Naive thymus-derived CD8-positive, alpha-beta T cell (primary cell): ENCODE results near the gene UBL5. TPM values are rescaled to one million over a fixed set of nuclear protein-coding genes. Genes with fewer than 3 reads are reported as not detected.
"Not testable (repeated sequence)": the region's sequence is repeated elsewhere in the genome, so short reads cannot be mapped to it uniquely, and the experiment has no call there.

Experiments used
- ATAC-seq, 2 donors: fragments of 150-1000 bp; cut with Tn5 transposase in 1 of 2; sonication (Bioruptor Pico), chemical (Tn5 transposase) in 1 of 2; 1 replicate in 1 of 2; 2 replicates in 1 of 2; pipeline ENCODE4 v1.10.0; 2021; ENCODE audit warnings: mild to moderate bottlenecking in 2 of 2, moderate library complexity in 2 of 2
- POLR2A ChIA-PET: fragments of 350-600 bp; sonication (Branson Sonifier 250); formaldehyde crosslinking; loops from one replicate; lab custom pipeline; 2021; ENCODE audit warnings: antibody characterized with exemption; lab: Charles Lee
- DNase-seq, 10 donors: peaks; one replicate each; pipeline versions ENCODE4 v3.0.0 to v3.0.0-alpha.2; 2020 to 2022
- H3K27ac Mint-ChIP-seq, 10 donors: one replicate each; pipeline ENCODE4 v1.8.0; 2020 to 2022; ENCODE audit warnings: mild to moderate bottlenecking in 10 of 10, mixed read lengths in 10 of 10, moderate library complexity in 4 of 10, inconsistent platforms in 1 of 10
- H3K27me3 Mint-ChIP-seq, 5 donors: one replicate each; pipeline ENCODE4 v1.8.0; 2021 to 2022; ENCODE audit warnings: mixed read lengths in 5 of 5
- H3K36me3 Mint-ChIP-seq, 3 donors: one replicate each; pipeline ENCODE4 v1.8.0; 2020 to 2022; ENCODE audit warnings: mixed read lengths in 3 of 3, mild to moderate bottlenecking in 2 of 3, inconsistent platforms in 1 of 3
- H3K4me1 Mint-ChIP-seq, 4 donors: one replicate each; pipeline ENCODE4 v1.8.0; 2021 to 2022; ENCODE audit warnings: mixed read lengths in 4 of 4
- H3K4me3 Mint-ChIP-seq, 10 donors: one replicate each; pipeline ENCODE4 v1.8.0; 2020 to 2022; ENCODE audit warnings: mild to moderate bottlenecking in 10 of 10, mixed read lengths in 10 of 10, moderate library complexity in 6 of 10, inconsistent platforms in 1 of 10
- H3K9me3 Mint-ChIP-seq, 9 donors: one replicate each; pipeline ENCODE4 v1.8.0; 2020 to 2022; ENCODE audit warnings: mixed read lengths in 9 of 9, mild to moderate bottlenecking in 3 of 9, inconsistent platforms in 1 of 9, moderate library complexity in 1 of 9
- polyA plus RNA-seq, 3 donors: library from polyadenylated mRNA; unstranded; fragments of 300-500 nt; fragmentation: Illumina TruSeq; gene quantifications; one replicate each; pipeline ENCODE4 v1.2.3, GENCODE V29; 2021
- total RNA-seq, 8 experiments: library from RNA in 2 of 8; stranded (reverse) in 2 of 8; gene quantifications; one replicate each; pipeline ENCODE4 v1.2.3 and lab custom pipeline; 2021 to 2026

Gene UBL5
- total RNA-seq, result 100 to 1,000 TPM; 222 to 232 TPM
- 100 to 1,000 TPM; 694 to 819 (median 701) TPM for polyA plus RNA-seq
- 58.1 to 91.6 (median 67.8) reads per million in 6 experiments for total RNA-seq (lab: John Stamatoyannopoulos, UW)

DNA sequence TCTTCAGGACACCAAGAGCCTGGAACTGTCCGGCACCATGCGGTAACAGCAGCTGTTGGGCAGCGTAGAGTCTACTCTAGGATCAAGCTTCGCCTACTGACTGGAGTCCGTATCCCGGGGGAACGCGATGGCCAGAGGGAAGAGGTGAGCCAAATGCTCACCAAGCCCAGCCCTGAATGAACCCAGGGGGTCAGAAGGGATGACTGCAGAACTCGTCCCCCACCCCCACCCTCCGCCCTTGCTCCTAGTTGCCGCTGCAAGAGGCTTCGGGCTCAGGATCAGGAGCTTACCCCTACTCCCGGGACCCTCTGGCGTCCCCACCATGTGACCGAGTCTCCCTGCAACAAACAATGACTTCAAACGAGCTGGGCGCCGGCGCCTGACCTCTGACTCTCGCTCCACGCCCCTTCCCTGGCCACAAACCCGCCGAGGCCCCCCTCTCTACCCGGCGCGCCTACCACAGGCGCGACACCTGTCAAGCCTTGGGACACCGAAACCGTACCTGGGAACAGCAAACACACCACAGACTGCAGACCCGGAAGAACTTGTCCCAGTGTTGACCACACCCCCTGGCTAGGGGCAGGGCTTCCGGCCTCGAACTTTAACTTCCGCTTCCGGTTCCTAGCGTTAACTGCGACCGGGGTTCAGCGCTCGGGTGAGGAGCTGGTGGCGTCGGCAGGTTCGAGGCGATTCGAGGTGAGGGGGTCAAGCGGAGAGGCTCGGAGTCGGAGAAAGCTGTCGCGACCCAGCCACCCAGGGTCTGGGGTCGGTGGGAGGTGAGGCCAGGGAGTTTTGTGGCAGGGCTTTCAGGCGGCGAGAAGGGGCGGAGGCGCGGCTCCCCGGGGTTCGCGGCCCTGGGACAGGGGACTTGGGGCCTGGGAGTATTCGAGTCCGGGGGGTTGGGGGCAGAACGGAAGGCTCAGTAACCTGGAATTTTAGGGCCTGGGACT is at the start of gene UBL5:
Gene UBL5, plus strand, starts transcription at position 630 of the 950 bp plus-strand sequence. CDS start 420 bp downstream, outside the sequence.
- Mint-ChIP-seq H3K4me3 (peak within 1 kb of the TSS; percentile 98 to 100 (median 100)), H3K27ac (peak within 1 kb of the TSS; percentile 98 to 99 (median 99)), H3K27me3 (no peaks in the 10 kb centered on the region), H3K4me1 (peaks cover 14 to 41% (median 29%) of the 10 kb centered on the region in 4 donors), H3K9me3 (no peaks in the 10 kb centered on the region), H3K36me3 (peaks cover 0 to 17% (median 6%) of the 10 kb centered on the region in 3 donors)
- POLR2A ChIA-PET, result interaction anchor here (0.6 to 3.0 kb wide), 16 partner anchors 8 to 518 kb away, joined by 3 to 23 read pairs (median 4); partner anchors contain the start of genes FBXL12, PIN1, ZNF266 and ZNF699
- ATAC-seq (peak; percentile 95 to 98), DNase-seq (peak; percentile 74 to 94 (median 86))

DNA sequence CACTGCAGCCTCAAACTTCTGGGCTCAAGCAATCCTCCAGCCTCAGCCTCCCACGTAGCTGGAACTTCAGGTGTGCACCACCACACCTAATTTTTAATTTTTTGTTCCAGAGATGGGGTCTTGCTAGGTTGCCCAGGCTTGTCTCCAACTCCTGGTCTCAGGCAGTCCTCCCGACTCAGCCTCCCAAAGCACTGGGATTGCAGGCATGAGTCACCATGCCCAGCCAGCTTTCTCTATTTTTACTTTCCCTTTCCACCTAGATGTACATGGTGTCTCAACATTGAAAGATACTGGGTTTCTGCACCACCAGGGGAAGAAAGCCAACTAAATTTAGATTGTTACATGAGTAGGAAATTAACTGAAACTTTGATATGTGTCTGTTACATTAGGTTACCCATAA is 45.4 kb upstream of the UBL5 start:
- peaks cover 7 to 33% (median 28%) of the 10 kb centered on the region in 4 donors for H3K4me1 Mint-ChIP-seq
- ATAC-seq, result no peak
- POLR2A ChIA-PET, result interaction anchor here (1.1 to 2.4 kb wide), 2 partner anchors 13 to 36 kb away, joined by 3 to 10 read pairs; partner anchors contain the start of gene ZNF846
- H3K4me3 Mint-ChIP-seq, result peak overlapping the region in 1 of 10 donors; percentile 4
- peaks cover 0 to 13% (median 3%) of the 10 kb centered on the region in 3 donors for H3K36me3 Mint-ChIP-seq
- DNase-seq, result no peak
- H3K9me3 Mint-ChIP-seq, result peaks cover 0 to 19% (median 3%) of the 10 kb centered on the region in 9 donors
- H3K27me3 Mint-ChIP-seq, result no peaks in the 10 kb centered on the region
- peak overlapping the region in 4 of 10 donors; percentile 18 to 48 (median 24) for H3K27ac Mint-ChIP-seq

DNA sequence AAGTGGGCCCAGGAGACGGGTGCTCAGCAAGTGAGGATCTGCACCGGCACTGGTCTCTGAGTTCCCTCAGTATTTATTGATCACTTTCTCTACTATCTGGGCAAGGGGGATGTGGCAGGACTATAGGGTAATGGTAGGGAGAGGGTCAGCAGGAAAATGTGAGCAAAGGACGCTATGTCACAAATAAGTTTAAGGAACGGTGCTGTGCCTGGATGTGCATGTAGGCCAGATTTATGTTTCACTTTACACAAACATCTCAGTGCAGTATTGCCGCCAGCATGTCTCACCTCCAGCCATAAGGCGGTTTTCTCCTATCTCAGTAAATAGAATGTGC is 43.6 kb upstream of the UBL5 start:
- DNase-seq, H3K27me3 Mint-ChIP-seq, ATAC-seq, H3K9me3 Mint-ChIP-seq, POLR2A ChIA-PET, H3K36me3 Mint-ChIP-seq: not testable (repeated sequence)
- Mint-ChIP-seq H3K27ac (peak overlapping the region in 9 of 10 donors; percentile 63 to 99 (median 96)), H3K4me1 (peaks cover 7 to 37% (median 28%) of the 10 kb centered on the region in 4 donors), H3K4me3 (peak overlapping the region in 9 of 10 donors; percentile 24 to 93 (median 90))

DNA sequence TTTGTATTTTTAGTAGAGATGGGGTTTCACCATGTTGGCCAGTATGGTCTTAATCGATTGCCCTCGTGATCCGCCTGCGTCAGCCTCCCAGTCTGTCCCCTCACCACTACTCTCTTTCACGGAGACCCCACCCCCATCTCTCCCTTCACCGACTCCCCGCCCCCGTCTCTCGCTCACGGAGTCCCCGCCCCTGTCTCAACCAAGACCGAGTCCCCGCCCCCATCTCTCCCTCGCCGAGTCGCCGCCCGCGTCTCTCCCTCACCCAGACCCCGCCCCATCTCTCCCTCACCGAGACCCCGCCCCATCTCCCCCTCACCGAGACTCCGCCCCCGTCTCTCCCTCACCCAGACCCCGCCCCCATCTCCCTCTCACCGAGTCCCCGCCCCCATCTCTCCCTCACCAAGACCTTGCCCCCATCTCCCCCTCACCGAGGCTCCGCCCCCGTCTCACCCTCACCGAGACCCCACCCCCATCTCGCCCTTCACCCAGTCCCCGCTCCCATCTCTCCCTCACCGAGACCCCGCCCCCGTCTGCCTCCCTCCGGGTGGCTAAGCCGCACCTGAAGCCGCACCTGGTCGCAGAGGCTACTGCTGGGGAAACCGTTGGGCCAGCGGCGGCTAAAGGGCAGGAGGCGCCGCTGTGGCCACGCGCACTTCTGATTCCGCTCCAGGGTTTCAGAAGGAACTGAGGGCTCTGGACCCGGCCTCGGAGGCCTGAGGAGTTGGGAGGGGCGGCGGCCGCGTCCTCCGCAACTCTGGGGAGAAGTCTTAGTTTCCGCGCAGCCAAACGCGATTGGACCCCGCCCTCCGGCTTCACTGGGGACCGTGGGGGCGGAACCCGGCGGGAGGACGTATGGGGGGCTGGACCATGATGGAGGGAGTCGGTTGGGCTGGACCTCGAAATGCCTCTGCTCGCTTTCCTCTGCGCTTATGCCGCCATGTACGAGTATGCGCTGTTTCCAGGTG is 42.1 kb upstream of the UBL5 start:
- H3K4me3 Mint-ChIP-seq, result peak overlapping the region; percentile 88 to 97 (median 92)
- POLR2A ChIA-PET, result interaction anchor here (0.6 to 1.5 kb wide), 5 partner anchors 10 to 477 kb away, joined by 3 to 12 read pairs (median 5); partner anchors contain the start of genes FBXL12 and ZNF846
- no peaks in the 10 kb centered on the region for H3K27me3 Mint-ChIP-seq
- peaks cover 0 to 4% (median 0%) of the 10 kb centered on the region in 3 donors for H3K36me3 Mint-ChIP-seq
- H3K4me1 Mint-ChIP-seq, result peaks cover 10 to 48% (median 34%) of the 10 kb centered on the region in 4 donors
- H3K9me3 Mint-ChIP-seq, result no peaks in the 10 kb centered on the region
- peak overlapping the region; percentile 91 to 99 (median 96) for H3K27ac Mint-ChIP-seq
- ATAC-seq (peak; percentile 80 to 81), DNase-seq (peak; percentile 91 to 99 (median 95))

DNA sequence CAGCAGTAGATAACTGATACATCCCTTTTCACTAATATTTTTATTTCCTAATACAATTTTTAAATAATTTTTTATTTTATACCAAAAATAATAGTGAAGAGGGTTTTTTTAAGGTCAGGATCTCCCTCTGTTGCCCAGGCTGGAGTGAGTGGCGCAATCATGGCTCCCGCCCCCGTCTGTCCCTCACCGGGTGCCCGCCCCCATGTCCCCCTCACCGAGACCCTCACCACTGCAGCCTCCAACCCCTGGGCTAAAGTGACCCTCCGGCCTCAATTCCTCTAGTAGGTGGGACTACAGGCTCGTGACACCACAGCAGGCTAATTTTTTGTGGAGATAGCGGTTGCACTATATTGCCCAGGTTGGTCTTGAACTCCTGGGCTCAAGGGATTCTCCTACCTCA is 41.4 kb upstream of the UBL5 start:
- POLR2A ChIA-PET, result interaction anchor here (1.5 kb wide), 1 partner anchor 18 kb away, joined by 12 read pairs; the partner anchor contains the start of gene ZNF846

DNA sequence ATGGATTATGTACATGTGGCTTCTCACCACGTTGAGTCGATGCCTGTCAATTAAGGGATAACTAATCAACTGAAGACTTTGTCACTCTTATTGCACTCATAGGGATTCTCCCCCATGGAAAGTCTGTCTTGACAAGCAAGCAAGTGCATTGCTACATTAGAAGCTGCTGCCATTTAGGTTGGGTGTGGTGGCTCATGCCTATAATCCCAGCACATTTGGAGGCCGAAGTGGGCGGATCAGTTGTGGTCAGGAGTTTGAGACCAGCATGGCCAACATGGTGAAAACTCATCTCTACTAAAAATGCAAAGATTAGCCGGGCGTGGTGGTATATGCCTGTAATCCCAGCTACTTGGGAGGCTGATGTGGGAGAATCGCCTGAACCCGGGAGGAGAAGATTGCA is 40.9 kb upstream of the UBL5 start:
- H3K4me1 Mint-ChIP-seq, result peaks cover 10 to 55% (median 39%) of the 10 kb centered on the region in 4 donors
- H3K36me3 Mint-ChIP-seq, result peaks cover 0 to 2% (median 0%) of the 10 kb centered on the region in 3 donors
- peak overlapping the region; percentile 69 to 99 (median 92) for H3K27ac Mint-ChIP-seq
- DNase-seq (no peak), ATAC-seq (no peak)
- no peaks in the 10 kb centered on the region for H3K9me3 Mint-ChIP-seq
- no peaks in the 10 kb centered on the region for H3K27me3 Mint-ChIP-seq
- POLR2A ChIA-PET, result no interaction called here
- peak overlapping the region; percentile 61 to 90 (median 76) for H3K4me3 Mint-ChIP-seq

More for the DNA sequence above, 41.4 kb upstream of the UBL5 start:
- no peaks in the 10 kb centered on the region for H3K9me3 Mint-ChIP-seq
- ATAC-seq, result no peak
- H3K27ac Mint-ChIP-seq, result peak overlapping the region; percentile 91 to 99 (median 96)
- DNase-seq, result no peak
- H3K4me1 Mint-ChIP-seq, result peaks cover 10 to 53% (median 35%) of the 10 kb centered on the region in 4 donors
- H3K4me3 Mint-ChIP-seq, result peak overlapping the region; percentile 88 to 97 (median 92)
- no peaks in the 10 kb centered on the region for H3K27me3 Mint-ChIP-seq
- peaks cover 0 to 3% (median 0%) of the 10 kb centered on the region in 3 donors for H3K36me3 Mint-ChIP-seq

DNA sequence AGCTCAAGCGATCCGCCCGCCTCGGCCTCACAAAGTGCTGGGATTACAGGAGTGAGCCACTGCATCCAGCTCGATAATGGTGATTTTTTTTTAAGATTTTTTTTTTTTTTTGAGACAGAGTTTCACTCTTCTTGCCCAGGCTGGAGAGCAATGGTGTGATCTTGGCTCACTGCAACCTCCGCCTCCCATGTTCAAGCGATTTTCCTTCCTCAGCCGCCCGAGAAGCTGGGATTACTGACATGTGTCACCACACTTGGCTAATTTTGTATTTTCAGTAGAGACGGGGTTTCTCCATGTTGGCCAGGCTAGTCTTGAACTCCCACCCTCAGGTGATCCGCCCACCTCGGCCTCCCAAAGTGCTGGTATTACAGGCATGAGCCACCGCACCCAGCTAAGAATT is 39.1 kb upstream of the UBL5 start:
- peaks cover 11 to 53% (median 45%) of the 10 kb centered on the region in 4 donors for H3K4me1 Mint-ChIP-seq
- H3K27ac Mint-ChIP-seq, result peak overlapping the region in 1 of 10 donors; percentile 27
- not testable (repeated sequence) for H3K27me3 Mint-ChIP-seq, DNase-seq, H3K36me3 Mint-ChIP-seq, ATAC-seq, H3K9me3 Mint-ChIP-seq
- POLR2A ChIA-PET, result interaction anchor here (0.7 to 1.1 kb wide), 3 partner anchors 20 to 456 kb away, joined by 3 read pairs; partner anchors contain the start of gene ZNF846
- peak overlapping the region in 1 of 10 donors; percentile 20 for H3K4me3 Mint-ChIP-seq

DNA sequence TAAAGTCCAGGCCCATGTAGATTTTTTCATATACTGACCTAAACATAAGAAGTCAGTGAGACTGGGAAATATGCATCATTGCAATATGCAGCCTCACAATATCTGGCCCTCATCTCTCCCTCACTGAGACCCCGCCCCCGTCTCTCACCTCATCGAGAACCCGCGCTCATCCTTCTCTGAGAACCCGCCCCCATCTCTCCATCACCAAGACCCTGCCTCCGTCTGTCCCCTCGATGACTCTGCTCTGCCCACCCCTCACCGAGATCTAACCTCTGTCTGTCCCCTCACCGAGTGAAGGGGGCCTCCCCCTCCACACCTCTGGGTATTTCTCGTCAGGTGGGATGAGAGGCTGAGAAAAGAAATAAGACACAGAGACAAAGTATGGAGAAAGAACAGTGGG is 38.7 kb upstream of the UBL5 start:
- no peaks in the 10 kb centered on the region for H3K36me3 Mint-ChIP-seq
- peak overlapping the region in 3 of 10 donors; percentile 27 to 87 (median 51) for H3K27ac Mint-ChIP-seq
- no peaks in the 10 kb centered on the region for H3K27me3 Mint-ChIP-seq
- POLR2A ChIA-PET, result interaction anchor here (0.7 kb wide), 1 partner anchor 457 kb away, joined by 3 read pairs; no protein-coding TSS in a partner anchor
- H3K4me1 Mint-ChIP-seq, result peaks cover 11 to 50% (median 43%) of the 10 kb centered on the region in 4 donors
- H3K9me3 Mint-ChIP-seq, result peaks cover 0 to 6% (median 0%) of the 10 kb centered on the region in 9 donors
- no peak for ATAC-seq
- H3K4me3 Mint-ChIP-seq, result peak overlapping the region in 2 of 10 donors; percentile 19 to 30
- no peak for DNase-seq

DNA sequence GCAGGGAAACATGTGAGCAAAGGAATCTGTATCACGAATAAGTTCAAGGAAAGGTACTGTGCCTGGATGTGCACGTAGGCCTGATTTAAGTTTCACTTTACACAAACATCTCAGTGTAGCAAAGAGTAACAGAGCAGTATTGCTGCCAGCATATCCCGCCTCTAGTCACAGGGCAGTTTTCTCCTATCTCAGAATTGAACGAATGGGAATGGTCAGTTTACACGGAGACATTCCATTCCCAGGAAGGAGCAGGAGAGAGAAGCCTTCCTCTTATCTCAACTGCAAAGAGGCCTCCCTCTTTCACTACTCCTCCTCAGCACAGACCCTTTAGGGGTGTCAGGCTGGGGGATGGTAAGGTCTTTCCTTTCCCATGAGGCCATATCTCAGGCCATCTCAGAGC is 38.1 kb upstream of the UBL5 start:
- DNase-seq, POLR2A ChIA-PET, H3K9me3 Mint-ChIP-seq, H3K27me3 Mint-ChIP-seq, H3K36me3 Mint-ChIP-seq, ATAC-seq: not testable (repeated sequence)
- peak overlapping the region in 6 of 10 donors; percentile 45 to 90 (median 58) for H3K27ac Mint-ChIP-seq
- peaks cover 11 to 45% (median 38%) of the 10 kb centered on the region in 4 donors for H3K4me1 Mint-ChIP-seq
- H3K4me3 Mint-ChIP-seq, result peak overlapping the region in 2 of 10 donors; percentile 34 to 60

DNA sequence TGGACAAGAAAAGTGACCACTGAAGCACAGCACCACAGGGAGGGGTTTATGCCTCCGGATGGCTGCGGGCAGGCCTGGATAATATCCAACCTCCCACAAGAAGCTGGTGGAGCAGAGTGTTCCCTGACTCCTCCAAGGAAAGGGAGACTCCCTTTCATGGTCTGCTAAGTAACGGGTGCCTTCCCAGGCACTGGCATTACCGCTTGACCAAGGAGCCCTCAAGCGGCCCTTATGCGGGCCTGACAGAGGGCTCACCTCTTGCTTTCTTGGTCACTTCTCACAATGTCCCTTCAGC is 36.7 kb upstream of the UBL5 start:
- Mint-ChIP-seq H3K27ac (peak overlapping the region in 7 of 10 donors; percentile 18 to 99 (median 97)), H3K4me3 (peak overlapping the region in 6 of 10 donors; percentile 48 to 97 (median 88)), H3K4me1 (peaks cover 9 to 42% (median 29%) of the 10 kb centered on the region in 4 donors)
- DNase-seq, H3K36me3 Mint-ChIP-seq, H3K27me3 Mint-ChIP-seq, H3K9me3 Mint-ChIP-seq, ATAC-seq: not testable (repeated sequence)
- POLR2A ChIA-PET, result interaction anchor here (0.6 to 1.6 kb wide), 3 partner anchors 23 to 1276 kb away, joined by 3 to 6 read pairs (median 3); partner anchors contain the start of genes ZNF561 and ZNF846

DNA sequence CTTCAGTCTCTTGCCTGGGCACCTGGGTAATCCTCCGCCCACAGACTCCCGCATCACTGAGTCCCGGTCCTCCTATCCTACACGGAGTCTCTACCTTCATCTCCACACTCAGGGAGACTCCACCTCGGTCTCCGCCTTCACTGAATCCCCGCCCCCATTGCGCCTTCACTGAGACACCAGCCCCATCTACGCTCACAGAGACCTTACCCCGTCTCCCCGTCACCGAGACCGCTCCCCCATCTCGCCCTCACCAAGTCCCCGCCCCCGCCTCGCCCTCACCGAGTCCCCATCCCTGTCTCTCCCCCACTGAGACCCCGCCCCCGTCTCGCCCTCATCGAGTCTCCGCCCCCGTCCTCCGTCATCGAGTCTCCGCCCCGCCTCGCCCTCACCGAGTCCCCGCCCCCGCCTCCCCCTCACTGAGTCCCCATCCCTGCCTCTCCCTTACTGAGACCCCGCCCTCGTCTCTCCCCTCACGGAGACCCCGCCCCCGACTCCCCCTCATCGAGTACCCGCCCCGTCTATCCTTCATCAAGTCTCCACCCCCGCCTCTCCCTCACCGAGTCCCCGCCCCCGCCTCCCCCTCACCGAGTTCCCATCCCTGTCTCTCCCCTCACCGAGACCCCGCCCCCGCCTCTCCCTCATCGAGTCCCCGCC is 36.0 kb upstream of the UBL5 start:
- POLR2A ChIA-PET, result interaction anchor here (0.7 to 1.6 kb wide), 2 partner anchors 23 to 170 kb away, joined by 3 to 6 read pairs; partner anchors contain the start of genes ZNF561 and ZNF846
- Mint-ChIP-seq H3K36me3 (no peaks in the 10 kb centered on the region), H3K9me3 (peaks cover 0 to 6% (median 0%) of the 10 kb centered on the region in 9 donors), H3K27me3 (no peaks in the 10 kb centered on the region), H3K4me3 (peak overlapping the region; percentile 86 to 97 (median 90)), H3K27ac (peak overlapping the region; percentile 74 to 99 (median 96)), H3K4me1 (peaks cover 11 to 43% (median 30%) of the 10 kb centered on the region in 4 donors)
- DNase-seq (peak; percentile 83 to 99 (median 93)), ATAC-seq (peak; percentile 47 to 56)
